Stimulated activated CD4-positive, alpha-beta T cell treated with anti-CD3 and anti-CD28 coated beads, Interleukin-4, amount 100 ng/mL, for 4 hours (primary cell): ENCODE measurements around the gene KCTD13.
"Not testable (repeated sequence)": the region's sequence is repeated elsewhere in the genome, so short reads cannot be mapped to it uniquely, and the experiment has no call there.

ENCODE experiments used
- DNase-seq, 2 experiments: peaks; one replicate each; pipeline ENCODE4 v3.0.0-alpha.2; 2020

Gene KCTD13

GRCh38 chr16:29943846-29944799 is 18.1 kb upstream of the KCTD13 start:
- no peak for DNase-seq

GRCh38 chr16:29940656-29941055 is 14.6 kb upstream of the KCTD13 start:
- DNase-seq, result no peak

- DNase-seq, result not testable (repeated sequence)
Measured at GRCh38 chr16:29931750-29932149, 5.7 kb upstream of the KCTD13 start.

GRCh38 chr16:29927070-29927905 is 1.3 kb upstream of the KCTD13 start:
- no peak for DNase-seq

GRCh38 chr16:29926711-29927052 is 656 bp upstream of the KCTD13 start:
- no peak for DNase-seq

- no peak for DNase-seq
Measured at GRCh38 chr16:29925105-29925756, 795 bp downstream of the KCTD13 start.

- no peak for DNase-seq
Measured at GRCh38 chr16:29922986-29923501, 3.0 kb downstream of the KCTD13 start.

- no peak for DNase-seq
Measured at GRCh38 chr16:29922326-29922725, 3.7 kb downstream of the KCTD13 start.

GRCh38 chr16:29921034-29921385 is 5.0 kb downstream of the KCTD13 start:
- no peak for DNase-seq

GRCh38 chr16:29920288-29921033 is 5.6 kb downstream of the KCTD13 start:
- no peak for DNase-seq

- no peak for DNase-seq
Measured at GRCh38 chr16:29916979-29917378, 9.0 kb downstream of the KCTD13 start.

GRCh38 chr16:29915590-29916247 is 10.3 kb downstream of the KCTD13 start:
- no peak for DNase-seq

- no peak for DNase-seq
Measured at GRCh38 chr16:29913514-29913913, 12.5 kb downstream of the KCTD13 start.

- no peak for DNase-seq
Measured at GRCh38 chr16:29912087-29912486, 13.9 kb downstream of the KCTD13 start.

GRCh38 chr16:29911676-29912010 is 14.4 kb downstream of the KCTD13 start:
- DNase-seq, result no peak

- DNase-seq, result no peak
Measured at GRCh38 chr16:29910819-29911675, 15.0 kb downstream of the KCTD13 start.

GRCh38 chr16:29909851-29910250 is 16.2 kb downstream of the KCTD13 start:
- DNase-seq, result not testable (repeated sequence)

GRCh38 chr16:29909391-29909790 is 16.6 kb downstream of the KCTD13 start:
- DNase-seq, result no peak

- DNase-seq, result no peak
Measured at GRCh38 chr16:29908719-29909220, 17.3 kb downstream of the KCTD13 start.

- no peak for DNase-seq
Measured at GRCh38 chr16:29907973-29908372, 18.1 kb downstream of the KCTD13 start.
